ENCODE data around the gene FRRS1.

Gene FRRS1

GRCh38 chr1:99728494-99729235 lies 37.8 kb downstream of the FRRS1 start:
- no peak for DNase-seq

DNA sequence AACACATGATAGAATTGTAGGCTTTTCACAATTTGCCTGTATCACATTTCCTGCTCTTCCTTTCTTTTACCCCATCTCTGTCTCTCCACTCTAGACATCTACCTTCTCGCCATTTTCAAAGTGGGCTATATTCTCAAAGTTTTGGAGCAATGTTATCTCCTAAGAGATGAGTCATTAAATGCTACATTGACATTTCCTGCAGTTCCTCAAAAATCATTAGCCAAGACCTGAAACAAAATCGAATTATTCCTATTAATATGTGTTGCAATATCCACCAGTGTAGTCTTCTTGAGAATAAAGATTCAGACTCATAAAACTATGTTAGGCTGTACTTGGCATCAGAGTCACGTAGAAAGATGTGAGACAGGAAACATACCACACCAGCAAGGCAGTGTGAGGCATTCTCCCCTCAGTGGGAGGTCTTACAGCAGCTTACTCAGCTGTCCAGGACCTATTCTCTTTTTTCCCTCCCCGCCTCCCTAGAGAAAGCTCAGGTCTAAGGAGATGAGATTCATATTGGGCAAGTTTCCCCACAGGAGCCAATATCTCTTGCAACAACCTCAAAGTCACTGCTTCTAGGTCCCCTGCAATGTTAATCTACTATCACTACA lies 38.8 kb downstream of the FRRS1 start:
- DNase-seq, result no peak

DNA sequence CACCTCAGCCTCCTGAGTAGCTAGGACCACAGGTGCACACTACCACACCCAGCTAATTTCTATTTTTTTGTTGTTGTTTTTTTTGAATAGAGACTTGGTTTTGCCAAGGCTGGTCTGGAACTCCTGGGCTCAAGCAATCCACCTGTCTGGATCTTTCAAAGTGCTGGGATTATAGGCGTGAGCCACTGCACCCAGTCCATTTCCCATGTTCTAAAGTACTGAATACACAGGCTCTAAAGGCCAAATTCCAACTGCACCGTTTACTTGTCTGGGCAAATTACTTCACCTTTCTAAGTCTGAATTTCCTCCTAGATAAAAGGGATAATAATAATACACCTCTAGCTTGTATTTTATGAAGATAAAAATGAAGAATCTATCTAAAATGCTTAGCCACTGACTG lies 39.6 kb downstream of the FRRS1 start:
- no peak for DNase-seq

DNA sequence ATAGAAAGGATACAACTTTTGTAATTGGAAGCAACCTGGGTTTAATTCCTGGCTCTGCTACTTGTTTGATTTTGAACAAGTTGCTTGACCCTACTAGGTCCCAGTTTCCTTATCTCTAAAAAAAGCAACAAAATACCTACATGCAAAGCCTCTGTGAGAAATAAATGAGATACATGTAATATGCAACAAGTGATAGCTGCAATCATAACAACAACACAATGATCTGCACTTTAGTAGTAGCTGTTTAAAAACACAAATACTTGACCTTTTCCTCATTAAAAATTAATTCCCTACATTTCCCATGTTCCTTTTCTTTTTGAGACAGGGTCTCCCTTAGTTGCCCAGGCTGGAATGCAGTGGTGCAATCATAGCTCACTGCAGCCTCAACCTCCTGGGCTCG lies 40.0 kb downstream of the FRRS1 start:
- no peak for DNase-seq

DNA sequence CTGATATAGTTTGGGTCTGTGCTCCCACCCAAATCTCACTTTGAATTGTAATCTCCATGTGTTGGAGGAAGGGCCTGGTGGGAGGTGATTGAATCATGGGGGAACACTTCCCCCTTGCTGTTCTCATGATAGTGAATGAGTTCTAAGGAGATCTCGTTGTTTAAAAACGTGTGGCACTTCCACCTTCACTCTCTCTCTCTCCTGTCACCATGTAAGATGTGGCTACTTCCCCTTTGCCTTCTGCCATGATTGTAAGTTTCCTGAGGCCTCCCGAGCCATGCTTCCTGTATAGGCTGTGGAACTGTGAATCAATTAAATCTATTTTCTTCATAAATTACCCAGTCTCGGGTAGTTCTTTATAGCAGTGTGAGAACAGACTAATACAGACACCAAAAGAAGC lies 40.4 kb downstream of the FRRS1 start:
- no peak for DNase-seq

- no peak for DNase-seq
These were observed 43.2 kb downstream of the FRRS1 start for GRCh38 chr1:99723251-99723650.

GRCh38 chr1:99717005-99717404 lies 49.4 kb downstream of the FRRS1 start:
- no peak for DNase-seq

DNA sequence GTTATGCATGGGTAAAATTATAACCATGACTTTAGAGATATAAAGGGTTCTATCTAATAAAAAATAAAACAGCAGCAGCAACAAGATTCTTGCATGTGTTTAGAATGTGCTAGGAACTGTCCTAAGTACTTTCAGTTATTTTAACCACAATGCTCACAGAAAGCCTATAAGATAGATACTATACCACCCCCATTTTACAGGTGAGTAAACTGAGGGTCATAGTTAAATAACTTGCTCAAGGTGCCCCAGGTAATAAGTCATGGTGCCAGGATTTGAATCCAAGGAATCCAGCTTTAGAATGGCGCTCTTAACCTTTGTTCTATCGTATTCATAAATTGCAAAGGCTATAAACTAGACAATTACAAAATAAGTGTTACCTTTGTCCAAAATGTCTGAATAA lies 53.4 kb downstream of the FRRS1 start:
- no peak for DNase-seq

DNA sequence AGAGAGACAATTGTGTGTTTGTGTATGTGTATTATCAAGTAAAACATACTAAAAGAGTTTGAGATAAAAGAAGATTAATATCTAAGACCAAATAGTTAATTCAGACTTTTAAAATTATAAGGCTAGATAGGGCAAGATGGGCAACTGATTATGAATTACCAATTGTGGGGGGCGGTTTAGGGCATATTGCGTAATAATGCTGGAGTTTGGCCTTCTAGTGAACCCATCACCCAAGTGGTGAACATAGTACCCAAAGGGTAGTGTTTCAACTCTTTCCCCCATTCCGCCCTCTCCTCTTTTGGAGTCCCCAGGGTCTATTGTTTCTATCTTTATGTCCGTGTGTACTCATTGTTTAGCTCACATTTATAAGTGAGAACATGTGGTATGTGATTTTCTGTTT lies 55.4 kb downstream of the FRRS1 start:
- DNase-seq, result no peak

DNA sequence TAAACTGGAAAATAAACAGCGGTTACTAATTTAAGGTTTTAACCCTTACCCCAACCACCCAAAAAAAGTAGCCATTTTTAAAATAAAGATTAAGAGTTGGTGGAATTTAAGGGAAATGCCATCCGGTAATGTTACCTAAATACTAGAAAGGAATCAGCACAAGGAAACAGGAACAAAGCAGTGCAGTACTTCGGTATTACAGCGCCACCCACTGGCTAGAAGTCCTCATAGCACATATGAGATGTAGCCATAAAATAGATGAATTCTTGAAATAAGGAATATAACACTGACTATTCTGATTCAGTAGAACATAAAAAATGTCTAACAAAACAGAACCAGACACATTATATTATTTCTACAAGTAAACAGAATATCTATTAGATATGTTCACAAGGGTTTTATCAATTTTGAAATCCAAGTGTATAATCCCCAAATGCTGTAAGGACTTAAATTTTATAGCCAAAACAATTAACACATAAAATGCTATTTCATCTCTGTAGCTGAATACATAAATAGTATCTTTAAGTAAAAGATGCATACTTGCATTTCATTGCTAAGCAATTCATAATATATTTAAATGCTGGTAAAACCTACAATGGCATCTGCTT lies 58.8 kb downstream of the FRRS1 start:
- DNase-seq, result peak; percentile 82

DNA sequence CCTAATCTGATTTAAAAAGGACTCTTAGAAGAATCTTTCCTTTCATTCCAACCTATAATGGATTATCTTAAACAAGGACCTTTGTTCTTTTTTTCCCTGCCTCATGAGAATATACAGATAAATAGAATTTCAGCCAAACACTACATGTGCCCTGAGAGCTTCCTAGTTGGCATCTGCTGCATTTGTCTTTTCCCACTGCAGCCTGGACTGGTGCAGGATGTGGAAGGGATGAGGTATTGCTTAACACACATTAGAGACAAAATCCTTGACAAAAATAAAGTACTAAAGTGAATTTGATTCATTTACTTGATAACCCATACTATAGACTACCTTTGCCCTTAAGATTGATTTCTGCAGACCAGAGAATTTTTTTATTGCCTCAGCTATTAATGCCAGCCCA lies 61.0 kb downstream of the FRRS1 start:
- DNase-seq, result no peak

GRCh38 chr1:99704356-99704816 lies 62.0 kb downstream of the FRRS1 start:
- DNase-seq, result no peak

GRCh38 chr1:99702221-99702620 lies 64.2 kb downstream of the FRRS1 start:
- no peak for DNase-seq

DNA sequence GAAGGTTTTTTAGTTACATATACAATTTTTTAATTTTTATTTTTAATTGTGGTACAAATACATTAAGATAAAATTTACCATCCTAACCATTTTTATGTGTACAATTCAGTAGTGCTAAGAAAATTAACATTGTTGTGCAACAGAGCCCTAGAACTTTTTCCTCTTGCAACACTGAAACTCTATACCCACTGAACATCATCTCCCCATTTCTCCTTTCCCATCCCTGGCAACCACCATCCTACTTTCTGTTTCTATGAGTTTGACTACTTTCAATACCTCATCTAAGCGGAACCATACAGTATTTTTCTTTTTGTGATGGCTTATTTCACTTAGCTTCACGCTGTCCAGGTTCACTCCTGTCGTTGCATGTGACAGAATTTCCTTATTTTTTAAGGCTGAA lies 66.4 kb downstream of the FRRS1 start:
- no peak for DNase-seq

- no peak for DNase-seq
These were observed 68.9 kb downstream of the FRRS1 start for GRCh38 chr1:99697580-99697979.

DNA sequence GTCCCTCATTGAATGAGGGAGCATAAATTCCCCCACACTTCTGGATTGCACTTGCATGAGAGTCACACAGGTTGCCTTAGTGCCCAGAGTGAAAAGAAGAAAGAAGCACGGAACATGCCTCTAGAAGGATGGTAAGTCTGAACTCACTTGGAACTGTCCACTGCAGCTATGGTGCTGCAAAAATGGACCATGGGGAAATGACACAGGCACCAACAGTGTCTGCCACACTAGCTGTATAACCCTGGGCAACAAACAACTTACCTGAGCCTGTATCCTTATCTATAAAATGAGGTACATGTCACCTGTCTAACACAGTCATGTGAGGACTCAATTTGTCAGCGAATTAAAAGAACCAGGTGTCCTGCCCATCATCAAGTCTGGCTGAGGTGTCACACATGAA lies 69.8 kb downstream of the FRRS1 start:
- DNase-seq, result no peak

- no peak for DNase-seq
These were observed 75.3 kb downstream of the FRRS1 start for GRCh38 chr1:99691175-99691574.

GRCh38 chr1:99685516-99686180 lies 80.8 kb downstream of the FRRS1 start:
- peak; percentile 62 for DNase-seq

- no peak for DNase-seq
These were observed 84.1 kb downstream of the FRRS1 start for GRCh38 chr1:99682291-99682751.

DNA sequence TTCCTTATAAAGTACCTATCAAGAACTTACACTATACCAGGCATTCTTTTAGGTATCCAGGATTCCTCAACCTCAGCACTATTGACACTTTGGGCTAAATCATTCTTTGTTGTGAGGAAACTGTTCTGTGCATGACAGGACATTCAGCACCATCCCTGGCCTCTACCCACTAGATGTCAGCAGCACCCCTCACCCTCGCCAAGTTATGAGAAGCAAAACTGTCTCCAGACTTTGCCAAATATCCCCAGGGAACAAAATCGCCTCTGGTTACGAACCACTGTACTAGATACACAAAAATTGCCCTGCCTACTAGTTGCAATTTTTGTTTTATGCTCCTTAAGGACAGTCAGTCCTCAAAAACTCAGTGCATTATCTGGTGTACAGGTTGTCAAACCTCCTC lies 84.9 kb downstream of the FRRS1 start:
- DNase-seq, result no peak

DNA sequence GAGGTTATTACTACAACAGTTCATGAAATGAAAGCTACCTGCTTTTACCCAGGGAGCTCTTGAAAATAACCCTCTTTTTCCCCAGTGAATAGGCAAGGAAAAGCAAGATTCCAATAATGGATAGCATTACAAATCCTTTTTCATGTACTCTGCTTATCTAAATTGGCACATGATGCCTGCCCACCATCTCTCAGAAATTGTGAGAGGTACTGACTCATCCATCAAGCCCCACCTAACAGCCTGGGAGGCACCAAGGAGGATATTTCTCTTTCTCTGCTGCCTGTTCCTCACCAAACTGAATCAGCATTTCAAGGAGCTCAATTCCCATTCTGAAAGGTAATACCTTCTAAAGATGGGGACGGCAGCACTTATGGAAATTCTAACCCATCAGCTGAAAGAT lies 86.2 kb downstream of the FRRS1 start:
- DNase-seq, result no peak

DNA sequence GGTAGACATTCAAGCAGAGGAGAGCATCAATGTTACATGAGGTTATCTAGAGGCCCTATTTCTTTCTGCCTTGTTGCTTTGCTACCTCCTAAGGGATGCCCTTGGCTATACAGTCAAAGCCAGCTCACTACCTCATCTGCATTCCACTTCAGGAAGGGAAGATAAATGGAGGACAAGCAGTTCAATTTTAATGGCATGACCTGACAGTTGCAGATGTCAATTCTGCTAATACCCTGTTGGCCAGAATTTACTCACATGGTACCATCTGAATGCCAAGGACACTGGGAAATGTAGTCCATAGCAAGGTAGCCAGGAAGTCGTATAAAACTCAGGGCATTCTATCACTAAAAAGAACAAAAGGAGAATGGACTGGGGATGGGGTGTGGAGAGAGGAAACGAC lies 89.0 kb downstream of the FRRS1 start:
- DNase-seq, result no peak

DNA sequence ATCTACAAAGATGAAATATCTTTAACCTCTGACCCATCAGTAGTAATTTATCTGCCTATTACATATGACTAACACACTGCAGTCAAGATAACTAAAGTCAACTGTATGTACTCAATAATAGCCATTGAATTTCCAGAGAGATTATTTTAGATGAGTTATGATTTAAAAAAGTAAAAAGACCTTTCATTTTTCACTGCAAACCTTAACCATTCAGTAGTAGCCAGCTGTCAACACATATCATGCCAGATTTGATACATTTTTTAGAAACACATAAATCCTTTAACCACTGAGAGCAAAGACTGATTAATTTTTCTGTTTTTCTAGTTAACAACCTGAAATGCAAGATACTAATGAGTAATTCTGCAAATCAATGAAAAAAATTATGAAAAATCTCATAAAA lies 89.6 kb downstream of the FRRS1 start:
- DNase-seq, result no peak

- no peak for DNase-seq
These were observed 90.4 kb downstream of the FRRS1 start for GRCh38 chr1:99675994-99676393.
